Activated CD4-positive, alpha-beta T cell treated with anti-CD3 and anti-CD28 coated beads, Interleukin-2, amount 10 ng/mL, durations not matched to agents 7 days and 5 days (primary cell): ENCODE data around the gene HCN2. TPM values are rescaled to one million over a fixed set of nuclear protein-coding genes. Genes with fewer than 3 reads are reported as not detected.
"Not testable (repeated sequence)": the region's sequence is repeated elsewhere in the genome, so short reads cannot be mapped to it uniquely, and the experiment has no call there.

Source experiments
- CTCF ChIA-PET: fragments of 350-600 bp; sonication (Branson Sonifier 250); formaldehyde crosslinking; loops from one replicate; lab custom pipeline; 2021; ENCODE audit warnings: antibody characterized with exemption; lab: Charles Lee
- POLR2A ChIA-PET: fragments of 350-600 bp; sonication (Branson Sonifier 250); formaldehyde crosslinking; loops from one replicate; lab custom pipeline; 2021; ENCODE audit warnings: antibody characterized with exemption; lab: Charles Lee
- DNase-seq: peaks from one replicate; pipeline ENCODE4 v3.0.0-alpha.2; 2020
- H3K27ac Mint-ChIP-seq: one replicate; pipeline ENCODE4 v1.8.0; 2021; ENCODE audit warnings: mild to moderate bottlenecking, moderate library complexity, mixed read lengths
- H3K27me3 Mint-ChIP-seq: one replicate; pipeline ENCODE4 v1.8.0; 2021; ENCODE audit warnings: mixed read lengths
- H3K36me3 Mint-ChIP-seq: one replicate; pipeline ENCODE4 v1.8.0; 2021; ENCODE audit warnings: low read depth, mixed read lengths
- H3K4me1 Mint-ChIP-seq: one replicate; pipeline ENCODE4 v1.8.0; 2021; ENCODE audit warnings: mixed read lengths
- H3K4me3 Mint-ChIP-seq: one replicate; pipeline ENCODE4 v1.8.0; 2021; ENCODE audit warnings: mild to moderate bottlenecking, moderate library complexity, mixed read lengths
- H3K9me3 Mint-ChIP-seq: one replicate; pipeline ENCODE4 v1.8.0; 2021; ENCODE audit warnings: mixed read lengths
- total RNA-seq, 2 experiments: library from RNA; stranded (reverse); gene quantifications; one replicate each; pipeline ENCODE4 v1.2.3, GENCODE V29; 2021

The HCN2 gene
- total RNA-seq, 2 experiments from 2014 or later, result 2.6 to 3.2 TPM

DNA sequence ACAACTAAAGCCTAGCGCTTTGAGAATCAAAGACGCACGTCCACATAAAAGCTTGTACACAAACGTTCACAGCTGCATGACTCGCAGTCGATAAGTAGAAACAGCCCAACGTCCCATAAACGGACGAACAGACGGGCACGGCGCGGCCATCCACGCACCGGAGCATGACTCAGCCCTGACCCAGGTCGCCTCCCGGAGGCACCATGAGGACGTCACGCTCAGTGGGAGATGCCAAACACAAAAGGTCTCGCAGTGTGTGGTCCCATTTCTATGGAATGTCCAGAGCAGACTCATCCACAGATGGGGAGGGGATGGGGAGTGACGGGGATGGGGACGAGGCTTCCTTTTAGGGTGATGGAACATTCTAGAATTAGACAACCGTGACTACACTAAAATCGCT lies 34.3 kb downstream of the HCN2 start:
- POLR2A ChIA-PET, result no interaction called here
- Mint-ChIP-seq H3K36me3 (peaks cover 22% of the 10 kb centered on the region), H3K9me3 (no peaks in the 10 kb centered on the region), H3K27ac (no peak overlapping the region), H3K4me1 (peaks cover 2% of the 10 kb centered on the region), H3K27me3 (no peaks in the 10 kb centered on the region), H3K4me3 (no peak overlapping the region)
- CTCF ChIA-PET, result interaction anchor here (0.5 kb wide), 1 partner anchor 12 kb away, joined by 3 read pairs; no protein-coding TSS in a partner anchor
- no peak for DNase-seq

GRCh38 chr19:624433-625109 lies 34.9 kb downstream of the HCN2 start:
- H3K9me3 Mint-ChIP-seq, result no peaks in the 10 kb centered on the region
- no peaks in the 10 kb centered on the region for H3K27me3 Mint-ChIP-seq
- peaks cover 3% of the 10 kb centered on the region for H3K4me1 Mint-ChIP-seq
- H3K27ac Mint-ChIP-seq, result no peak overlapping the region
- no peak overlapping the region for H3K4me3 Mint-ChIP-seq
- ChIA-PET CTCF (interaction anchor here (1.3 kb wide), 1 partner anchor 40 kb away, joined by 4 read pairs; no protein-coding TSS in a partner anchor), POLR2A (no interaction called here)
- H3K36me3 Mint-ChIP-seq, result peaks cover 21% of the 10 kb centered on the region
- DNase-seq, result no peak

DNA sequence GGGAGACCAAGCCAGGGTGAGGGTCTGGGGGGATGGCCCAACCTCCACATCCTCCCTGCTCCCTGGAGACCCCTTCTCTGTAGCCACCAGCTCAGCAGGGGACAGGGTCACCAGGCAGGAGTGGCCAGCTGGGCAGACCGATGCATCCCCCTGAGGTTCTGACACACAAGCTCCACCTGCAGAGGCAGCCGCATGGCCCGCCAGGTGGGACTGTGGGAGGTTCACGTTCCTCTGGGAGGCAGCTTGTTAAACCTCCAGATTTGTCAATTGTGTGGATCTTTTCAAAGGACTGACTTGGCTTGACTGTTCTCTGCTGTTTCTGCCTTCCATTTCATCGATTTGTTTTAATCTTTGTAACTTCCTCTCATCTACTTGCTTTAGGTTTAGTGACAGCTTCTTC lies 35.6 kb downstream of the HCN2 start:
- peaks cover 18% of the 10 kb centered on the region for H3K36me3 Mint-ChIP-seq
- DNase-seq, result no peak
- H3K27me3 Mint-ChIP-seq, result no peaks in the 10 kb centered on the region
- ChIA-PET POLR2A (no interaction called here), CTCF (interaction anchor here (1.3 to 1.4 kb wide), 2 partner anchors 41 to 109 kb away, joined by 3 to 4 read pairs; no protein-coding TSS in a partner anchor)
- H3K9me3 Mint-ChIP-seq, result no peaks in the 10 kb centered on the region
- peaks cover 3% of the 10 kb centered on the region for H3K4me1 Mint-ChIP-seq
- no peak overlapping the region for H3K27ac Mint-ChIP-seq
- H3K4me3 Mint-ChIP-seq, result no peak overlapping the region

DNA sequence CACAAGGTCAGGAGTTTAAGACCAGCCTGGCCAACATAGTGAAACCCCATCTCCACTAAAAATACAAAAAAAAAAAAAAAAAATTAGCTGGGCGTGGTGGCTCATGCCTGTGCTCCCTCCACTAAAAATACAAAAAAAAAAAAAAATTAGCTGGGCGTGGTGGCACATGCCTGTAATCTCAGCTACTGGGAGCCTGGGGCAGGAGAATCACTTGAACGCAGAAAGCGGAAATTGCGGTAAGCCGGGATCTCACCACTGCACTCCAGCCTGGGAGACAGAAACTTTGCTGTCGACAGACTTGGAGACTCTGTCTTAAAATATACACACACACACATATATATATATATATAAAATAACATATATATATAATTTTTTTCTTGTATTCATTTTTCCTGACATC lies 36.9 kb downstream of the HCN2 start:
- H3K9me3 Mint-ChIP-seq, DNase-seq, H3K4me3 Mint-ChIP-seq, H3K27me3 Mint-ChIP-seq, H3K4me1 Mint-ChIP-seq, POLR2A ChIA-PET, H3K27ac Mint-ChIP-seq: not testable (repeated sequence)
- peaks cover 23% of the 10 kb centered on the region for H3K36me3 Mint-ChIP-seq
- CTCF ChIA-PET, result interaction anchor here (1.0 to 1.4 kb wide), 2 partner anchors 54 to 107 kb away, joined by 3 read pairs; no protein-coding TSS in a partner anchor

GRCh38 chr19:628168-628567 lies 38.5 kb downstream of the HCN2 start:
- Mint-ChIP-seq H3K4me1 (peaks cover 13% of the 10 kb centered on the region), H3K4me3 (no peak overlapping the region), H3K27me3 (no peaks in the 10 kb centered on the region), H3K9me3 (no peaks in the 10 kb centered on the region), H3K27ac (no peak overlapping the region), H3K36me3 (peaks cover 24% of the 10 kb centered on the region)
- ChIA-PET POLR2A (no interaction called here), CTCF (no interaction called here)
- DNase-seq, result no peak

GRCh38 chr19:629515-629914 lies 39.8 kb downstream of the HCN2 start:
- DNase-seq, H3K4me3 Mint-ChIP-seq, H3K9me3 Mint-ChIP-seq, CTCF ChIA-PET, H3K27ac Mint-ChIP-seq, H3K27me3 Mint-ChIP-seq, POLR2A ChIA-PET: not testable (repeated sequence)
- Mint-ChIP-seq H3K36me3 (peaks cover 21% of the 10 kb centered on the region), H3K4me1 (peaks cover 21% of the 10 kb centered on the region)

DNA sequence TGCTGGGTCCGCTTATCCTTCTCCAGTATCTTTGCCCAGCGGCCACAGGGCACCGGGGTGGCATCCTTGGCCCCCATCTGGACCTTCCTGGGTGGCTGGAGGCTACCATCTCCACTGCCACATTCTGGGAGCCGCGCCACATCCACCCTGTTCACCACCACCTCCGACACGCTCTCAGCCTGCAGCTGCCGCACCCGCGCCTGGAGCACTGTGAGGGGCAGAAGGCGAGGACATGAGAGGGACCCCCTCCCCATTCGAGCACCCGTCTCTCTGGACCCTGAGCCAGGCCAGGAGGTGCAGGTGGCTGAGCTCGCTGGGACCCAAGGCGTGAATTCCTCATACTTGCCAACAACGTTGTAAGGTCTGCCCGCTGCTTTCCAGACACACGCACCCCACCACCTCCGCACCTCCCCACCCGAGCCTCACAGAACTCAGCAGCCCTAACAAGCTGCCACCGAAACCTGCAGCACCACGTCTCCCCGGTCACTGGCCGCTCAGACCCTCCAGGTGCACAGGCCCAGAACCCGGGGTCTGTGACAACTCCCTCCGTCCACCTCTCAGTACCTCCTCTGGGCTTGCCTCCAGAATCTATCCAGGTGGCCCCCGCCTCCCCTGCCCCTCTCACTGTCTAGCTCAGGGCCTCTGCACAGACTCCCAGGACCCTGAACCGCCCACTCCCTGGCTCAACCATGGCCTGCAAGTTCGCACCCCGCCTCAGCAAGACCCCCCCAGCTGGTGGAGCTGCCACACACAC lies 40.5 kb downstream of the HCN2 start:
- DNase-seq, result no peak
- H3K36me3 Mint-ChIP-seq, result peaks cover 21% of the 10 kb centered on the region
- H3K9me3 Mint-ChIP-seq, result no peaks in the 10 kb centered on the region
- peak overlapping the region; percentile 14 for H3K27ac Mint-ChIP-seq
- no peak overlapping the region for H3K4me3 Mint-ChIP-seq
- CTCF ChIA-PET, result no interaction called here
- POLR2A ChIA-PET, result no interaction called here
- H3K27me3 Mint-ChIP-seq, result no peaks in the 10 kb centered on the region
- H3K4me1 Mint-ChIP-seq, result peaks cover 21% of the 10 kb centered on the region

DNA sequence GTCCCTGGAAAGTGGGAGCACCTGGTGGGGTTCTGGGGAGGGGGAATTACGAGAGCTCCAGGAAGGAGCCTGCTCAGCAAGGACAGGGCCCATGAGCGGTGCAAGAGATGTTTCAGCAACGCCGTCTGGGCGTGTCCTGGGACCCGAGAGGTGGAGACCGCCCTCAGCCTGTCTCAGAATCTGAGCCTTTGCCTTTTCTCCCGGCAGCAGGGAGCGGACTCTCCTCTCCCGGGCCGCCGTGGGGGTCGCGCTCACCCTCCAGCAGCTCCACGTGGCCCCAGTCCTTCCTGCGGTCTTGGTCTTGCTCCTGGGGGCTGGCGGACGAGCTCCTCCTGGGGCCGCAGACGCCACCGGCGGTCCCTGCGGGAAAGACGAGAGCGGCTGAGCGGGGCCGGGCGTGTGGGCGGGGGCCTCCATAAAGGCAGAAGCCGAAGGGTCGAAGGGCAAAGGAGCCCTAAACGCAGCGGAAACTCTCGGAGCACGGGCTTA lies 42.9 kb downstream of the HCN2 start:
- ChIA-PET POLR2A (interaction anchor here (0.6 kb wide), 1 partner anchor 500 kb away, joined by 3 read pairs; no protein-coding TSS in a partner anchor), CTCF (interaction anchor here (1.1 kb wide), 1 partner anchor 22 kb away, joined by 4 read pairs; no protein-coding TSS in a partner anchor)
- Mint-ChIP-seq H3K4me1 (peaks cover 22% of the 10 kb centered on the region), H3K9me3 (no peaks in the 10 kb centered on the region), H3K4me3 (peak overlapping the region; percentile 96), H3K36me3 (peaks cover 19% of the 10 kb centered on the region), H3K27me3 (no peaks in the 10 kb centered on the region), H3K27ac (peak overlapping the region; percentile 91)
- peak; percentile 26 for DNase-seq

DNA sequence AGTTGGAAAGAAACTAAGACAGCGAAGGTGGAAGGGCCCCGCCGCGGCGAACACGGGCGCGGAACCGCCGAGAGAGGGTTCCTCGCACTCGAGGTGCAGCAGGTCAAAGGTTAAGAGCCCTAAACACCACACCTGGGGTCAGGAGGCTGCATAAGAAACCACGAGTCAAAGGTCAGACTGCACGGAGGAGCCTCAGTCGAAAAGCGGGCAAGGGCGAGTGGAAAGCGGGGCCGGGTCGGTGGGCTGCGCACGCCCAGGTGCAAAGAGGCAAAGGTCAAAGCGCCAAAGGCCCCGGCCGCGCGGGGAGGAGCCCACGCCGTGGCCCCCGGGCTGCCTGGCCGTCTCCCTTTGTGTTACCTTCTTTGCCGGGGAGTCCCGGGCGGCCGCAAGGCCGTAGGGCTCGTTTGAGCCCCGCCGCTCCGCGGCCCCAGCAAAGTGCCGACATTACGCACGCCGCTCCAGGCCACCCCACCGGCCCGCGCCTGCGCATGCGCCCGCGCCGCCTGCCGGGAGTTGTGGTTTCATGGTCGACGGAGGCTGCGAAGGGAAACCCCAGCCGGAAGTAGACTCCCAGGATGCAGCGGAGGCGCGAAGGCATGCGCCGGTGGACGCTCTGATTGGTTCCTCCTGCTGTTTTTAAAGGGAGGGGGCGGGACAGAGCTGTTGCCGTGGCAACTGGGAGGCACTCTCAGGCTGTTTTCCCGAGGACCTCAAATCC lies 43.5 kb downstream of the HCN2 start, which contains the start of gene POLRMT:
POLRMT (minus strand) TSS at position 470 of the 718 bp plus-strand sequence; CDS start at position 445, 25 bp downstream.
- H3K36me3 Mint-ChIP-seq, result peaks cover 17% of the 10 kb centered on the region
- peak; percentile 98 for DNase-seq
- ChIA-PET POLR2A (interaction anchor here (0.6 kb wide), 1 partner anchor 499 kb away, joined by 3 read pairs; no protein-coding TSS in a partner anchor), CTCF (interaction anchor here (0.7 to 1.3 kb wide), 5 partner anchors 9 to 122 kb away, joined by 3 to 5 read pairs (median 4); no protein-coding TSS in a partner anchor)
- H3K9me3 Mint-ChIP-seq, result no peaks in the 10 kb centered on the region
- H3K4me3 Mint-ChIP-seq, result peak within 1 kb of the TSS; percentile 96
- peak within 1 kb of the TSS; percentile 91 for H3K27ac Mint-ChIP-seq
- H3K27me3 Mint-ChIP-seq, result no peaks in the 10 kb centered on the region
- H3K4me1 Mint-ChIP-seq, result peaks cover 22% of the 10 kb centered on the region

DNA sequence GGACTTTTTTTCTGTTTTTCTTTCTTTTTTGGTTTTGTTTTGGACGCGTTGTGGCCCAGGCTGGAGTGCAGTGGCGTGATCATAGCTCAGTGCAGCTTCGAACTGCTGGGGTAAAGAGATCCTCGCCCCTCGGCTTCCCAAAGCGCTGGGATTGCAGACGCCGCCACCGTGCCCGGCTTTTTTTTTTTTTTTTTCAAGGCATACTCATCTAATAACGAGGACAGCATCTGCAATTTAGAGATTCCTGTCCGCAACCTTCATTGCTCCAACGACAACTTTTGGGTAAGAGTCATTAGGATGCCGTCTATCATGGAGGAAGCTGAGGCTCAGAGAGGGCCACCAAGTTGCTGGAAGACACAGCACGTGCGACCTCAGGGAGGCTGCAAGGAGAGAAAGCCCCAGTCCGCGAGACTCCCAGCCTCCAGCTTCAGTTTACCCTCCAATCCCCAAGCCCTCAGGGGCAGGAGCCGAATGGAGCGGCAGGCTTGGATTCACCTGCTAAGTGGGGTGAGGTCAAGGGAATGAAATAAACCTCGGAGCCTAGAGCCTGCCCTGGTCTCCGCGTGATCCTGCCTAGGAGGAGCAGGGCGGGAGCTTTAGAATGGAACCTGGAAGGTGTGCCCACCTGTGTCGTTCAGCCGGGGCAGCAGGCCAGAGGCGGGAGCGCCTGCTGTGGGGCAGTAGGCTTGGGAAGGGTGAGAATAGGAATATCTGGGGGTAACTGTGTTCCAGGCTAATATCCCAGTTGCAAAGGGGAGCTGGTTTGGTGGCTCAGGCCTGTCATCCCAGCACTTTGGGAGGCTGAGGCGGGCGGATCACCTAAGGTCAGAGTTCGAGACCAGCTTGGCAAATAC lies 44.3 kb downstream of the HCN2 start:
- Mint-ChIP-seq H3K4me1 (peaks cover 23% of the 10 kb centered on the region), H3K36me3 (peaks cover 9% of the 10 kb centered on the region), H3K9me3 (no peaks in the 10 kb centered on the region), H3K4me3 (peak overlapping the region; percentile 96), H3K27ac (peak overlapping the region; percentile 85), H3K27me3 (no peaks in the 10 kb centered on the region)
- POLR2A ChIA-PET, result no interaction called here
- CTCF ChIA-PET, result interaction anchor here (0.7 to 1.3 kb wide), 5 partner anchors 9 to 123 kb away, joined by 3 to 5 read pairs (median 4); no protein-coding TSS in a partner anchor
- no peak for DNase-seq

DNA sequence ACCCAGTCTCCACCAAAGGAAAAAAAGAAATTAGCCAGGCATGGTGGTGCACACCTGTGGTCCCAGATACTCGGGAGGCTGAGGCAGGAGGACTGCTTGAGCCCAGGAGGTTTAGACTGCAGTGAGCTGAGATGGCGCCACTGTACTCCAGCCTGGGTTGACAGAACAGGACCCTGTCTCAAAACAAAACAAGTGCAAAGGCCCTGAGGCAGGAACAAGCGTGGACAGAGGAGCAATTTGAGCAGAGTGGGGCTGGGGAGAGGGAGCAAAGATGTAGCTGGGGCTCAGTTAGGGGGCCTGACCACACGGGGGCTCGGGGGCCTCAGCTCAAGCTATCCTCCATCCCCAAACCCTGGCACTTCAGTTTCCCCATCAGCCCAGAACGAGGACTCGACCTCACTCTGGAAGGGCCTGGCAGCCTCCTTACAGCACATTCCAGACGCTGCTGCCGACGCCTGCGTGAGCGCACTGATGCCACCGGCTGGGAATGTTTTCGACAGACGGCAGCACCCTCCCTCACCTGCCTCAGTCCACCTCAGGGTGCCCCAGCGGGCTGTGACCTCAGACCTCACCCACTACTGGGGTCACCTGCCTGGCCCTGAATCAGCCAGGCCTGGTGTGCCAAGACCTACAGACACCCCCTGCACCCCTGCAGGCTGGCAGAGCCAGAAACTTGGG lies 45.4 kb downstream of the HCN2 start:
- peaks cover 8% of the 10 kb centered on the region for H3K36me3 Mint-ChIP-seq
- peak overlapping the region; percentile 27 for H3K27ac Mint-ChIP-seq
- DNase-seq, result no peak
- H3K9me3 Mint-ChIP-seq, result no peaks in the 10 kb centered on the region
- peaks cover 27% of the 10 kb centered on the region for H3K4me1 Mint-ChIP-seq
- ChIA-PET POLR2A (no interaction called here), CTCF (interaction anchor here (1.3 kb wide), 1 partner anchor 8 kb away, joined by 4 read pairs; no protein-coding TSS in a partner anchor)
- H3K27me3 Mint-ChIP-seq, result peaks cover 2% of the 10 kb centered on the region
- H3K4me3 Mint-ChIP-seq, result no peak overlapping the region
